GM21529 (cell line): ENCODE results near the gene SLAMF8.

Source experiments
- ATAC-seq: cut with Tn5 transposase; IDR thresholded peaks from one replicate; pipeline ENCODE4 v1.9.1; 2021; ENCODE audit not compliant: unreplicated experiment

SLAMF8 gene

GRCh38 chr1:159817276-159818041 is 9.2 kb upstream of the SLAMF8 start:
- no peak for ATAC-seq

GRCh38 chr1:159821171-159821867 is 5.4 kb upstream of the SLAMF8 start:
- no peak for ATAC-seq

GRCh38 chr1:159823406-159823805 is 3.3 kb upstream of the SLAMF8 start:
- ATAC-seq, result no peak

GRCh38 chr1:159825564-159825963 is 1.1 kb upstream of the SLAMF8 start:
- no peak for ATAC-seq

DNA sequence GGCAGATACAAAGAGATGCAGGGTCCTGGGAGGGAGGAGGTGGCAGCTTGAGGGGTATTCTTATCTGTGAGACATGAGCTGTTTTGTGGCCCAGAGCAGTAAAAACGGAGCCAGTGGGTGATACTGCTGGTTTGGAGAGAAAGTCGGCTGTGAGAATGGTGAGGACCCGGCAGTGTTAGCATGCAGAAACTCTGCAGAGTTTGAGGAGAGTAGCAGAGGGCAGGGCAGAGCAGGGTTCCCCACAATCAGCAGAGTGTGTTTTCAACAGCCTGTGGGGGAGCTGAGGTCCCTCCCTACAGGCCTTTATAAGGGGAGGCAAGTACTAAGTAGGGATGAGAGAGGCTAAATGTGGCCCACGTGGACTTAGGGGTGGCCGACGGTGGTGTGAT is 423 bp downstream of the SLAMF8 start:
- ATAC-seq, result no peak

- no peak for ATAC-seq
Measured at GRCh38 chr1:159827549-159827948, 876 bp downstream of the SLAMF8 start.

DNA sequence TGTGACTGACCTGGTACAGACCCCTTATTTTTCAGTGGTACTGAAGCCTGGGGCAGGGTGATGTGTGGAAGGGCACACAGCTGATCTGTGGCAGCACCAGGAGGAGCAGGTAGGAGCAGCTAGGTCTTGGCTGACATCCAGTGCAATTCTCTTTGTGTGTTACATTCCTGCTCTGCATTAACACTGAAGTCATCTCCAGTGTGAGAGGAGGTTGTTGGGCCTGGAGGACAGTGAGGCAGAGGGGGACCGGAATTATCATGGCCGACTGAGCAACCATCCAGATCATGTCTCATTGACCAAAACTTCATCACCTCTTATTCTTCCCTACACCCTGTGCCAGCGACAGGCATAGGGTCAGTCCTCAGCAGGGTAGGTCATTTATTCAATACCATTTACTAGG is 1.5 kb downstream of the SLAMF8 start:
- no peak for ATAC-seq

DNA sequence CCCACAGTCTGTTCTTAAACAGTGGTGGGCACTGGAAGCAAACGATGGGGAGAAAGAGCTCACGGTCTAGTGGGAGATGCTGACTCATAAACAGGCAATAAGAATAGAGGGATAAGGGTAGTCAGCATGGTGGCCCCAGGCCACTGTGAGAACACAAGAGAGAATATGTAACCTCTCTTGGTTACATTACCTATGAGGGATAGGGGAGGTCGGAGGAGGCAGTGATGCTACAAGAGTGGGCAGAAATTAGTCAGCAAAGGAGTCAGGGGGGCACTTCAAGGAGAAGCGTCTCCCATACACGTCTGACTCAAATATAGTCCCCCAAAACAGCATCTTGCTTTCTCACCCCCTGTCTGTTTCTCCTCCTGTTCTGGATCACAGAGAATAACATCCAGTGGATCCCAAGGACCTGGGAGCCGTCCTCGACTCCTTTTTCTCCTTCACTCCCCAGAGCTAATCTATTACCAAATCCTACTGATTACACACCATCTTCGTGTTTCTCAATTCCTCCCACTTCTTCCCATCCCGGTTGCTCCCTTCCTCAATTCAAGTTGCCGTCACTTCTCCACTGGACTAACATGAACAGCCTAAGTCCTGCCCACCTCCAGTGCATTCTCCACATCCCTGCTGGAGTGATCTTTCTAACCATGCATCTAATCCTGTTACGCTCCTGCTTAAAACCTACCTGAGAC is 2.1 kb downstream of the SLAMF8 start:
- no peak for ATAC-seq

GRCh38 chr1:159829273-159829634 is 2.6 kb downstream of the SLAMF8 start:
- peak; percentile 81 for ATAC-seq

- ATAC-seq, result no peak
Measured at GRCh38 chr1:159829822-159830465, 3.3 kb downstream of the SLAMF8 start.

DNA sequence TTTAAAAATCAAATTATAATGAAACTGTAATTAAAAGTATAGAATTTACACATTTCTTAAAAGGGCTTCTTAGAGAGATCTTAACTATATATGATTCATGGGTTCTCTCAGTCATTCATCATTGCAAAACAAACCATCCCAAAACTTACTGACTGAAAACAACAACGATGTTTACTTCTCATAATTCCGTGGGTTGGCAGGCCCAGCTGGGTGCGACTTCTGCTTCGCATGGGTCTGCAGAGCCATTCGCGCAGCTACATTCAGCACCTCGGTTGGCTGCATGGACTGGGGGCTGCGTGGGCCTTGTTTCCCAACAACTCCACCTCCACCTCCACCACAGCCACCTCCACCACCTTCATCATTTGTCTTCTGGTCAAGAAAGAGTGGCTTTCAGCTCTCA is 4.0 kb downstream of the SLAMF8 start:
- no peak for ATAC-seq

DNA sequence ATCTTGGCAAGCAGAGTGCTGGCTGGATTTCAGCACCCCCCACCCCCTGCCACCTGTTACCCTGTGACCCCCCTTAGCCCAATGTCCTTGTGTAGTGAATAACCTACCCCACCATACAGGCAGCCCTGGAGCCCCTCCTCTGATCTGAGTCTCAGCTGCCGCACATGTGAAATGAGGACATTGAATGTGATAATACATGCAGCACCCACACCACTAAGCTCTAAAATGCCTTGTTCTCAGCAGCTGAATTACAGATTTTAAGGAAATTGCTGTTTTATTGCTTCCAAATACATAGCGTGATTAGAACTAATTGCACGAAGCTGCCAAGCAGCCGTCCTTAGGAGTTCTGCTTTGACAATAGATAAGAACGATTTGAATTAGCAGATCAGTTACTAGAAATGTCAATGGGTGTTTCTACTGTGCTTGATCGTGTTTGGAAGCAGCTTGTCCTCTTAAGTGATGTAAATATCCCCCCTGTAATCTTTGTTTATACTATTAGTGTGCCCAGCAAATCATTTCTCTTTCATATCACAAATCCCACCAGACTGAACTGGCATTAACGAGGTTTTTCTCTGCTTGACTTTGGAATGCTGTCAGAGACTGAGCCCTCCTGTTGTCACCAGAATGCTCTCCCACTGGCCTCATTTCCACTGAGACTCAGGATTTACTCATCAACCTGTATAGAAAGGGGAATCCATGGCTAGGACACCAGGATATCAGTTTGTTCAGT is 4.9 kb downstream of the SLAMF8 start:
- ATAC-seq, result no peak

DNA sequence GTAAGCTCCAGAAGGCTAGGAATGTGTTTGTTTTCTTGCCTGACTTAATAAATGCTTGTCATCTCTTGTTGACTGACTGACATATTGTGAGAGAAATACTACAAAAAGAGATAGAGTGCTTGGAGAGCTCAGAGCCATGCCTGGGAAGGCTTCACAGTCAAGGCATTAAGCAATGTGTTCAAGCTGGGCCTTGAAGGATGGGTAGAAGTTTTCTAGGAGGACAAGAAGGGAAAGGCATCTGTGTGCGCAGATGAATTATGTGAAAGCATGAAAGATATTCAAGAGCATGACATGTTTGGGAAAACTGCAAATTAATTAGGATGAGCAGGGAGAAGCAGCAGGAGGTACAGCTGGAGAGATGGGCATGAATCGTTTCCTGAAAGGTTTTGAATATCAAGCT is 5.6 kb downstream of the SLAMF8 start:
- no peak for ATAC-seq

- ATAC-seq, result no peak
Measured at GRCh38 chr1:159835356-159835755, 8.7 kb downstream of the SLAMF8 start.

- no peak for ATAC-seq
Measured at GRCh38 chr1:159835862-159836525, 9.3 kb downstream of the SLAMF8 start.

- peak; percentile 64 for ATAC-seq
Measured at GRCh38 chr1:159838715-159839114, 12.0 kb downstream of the SLAMF8 start.

DNA sequence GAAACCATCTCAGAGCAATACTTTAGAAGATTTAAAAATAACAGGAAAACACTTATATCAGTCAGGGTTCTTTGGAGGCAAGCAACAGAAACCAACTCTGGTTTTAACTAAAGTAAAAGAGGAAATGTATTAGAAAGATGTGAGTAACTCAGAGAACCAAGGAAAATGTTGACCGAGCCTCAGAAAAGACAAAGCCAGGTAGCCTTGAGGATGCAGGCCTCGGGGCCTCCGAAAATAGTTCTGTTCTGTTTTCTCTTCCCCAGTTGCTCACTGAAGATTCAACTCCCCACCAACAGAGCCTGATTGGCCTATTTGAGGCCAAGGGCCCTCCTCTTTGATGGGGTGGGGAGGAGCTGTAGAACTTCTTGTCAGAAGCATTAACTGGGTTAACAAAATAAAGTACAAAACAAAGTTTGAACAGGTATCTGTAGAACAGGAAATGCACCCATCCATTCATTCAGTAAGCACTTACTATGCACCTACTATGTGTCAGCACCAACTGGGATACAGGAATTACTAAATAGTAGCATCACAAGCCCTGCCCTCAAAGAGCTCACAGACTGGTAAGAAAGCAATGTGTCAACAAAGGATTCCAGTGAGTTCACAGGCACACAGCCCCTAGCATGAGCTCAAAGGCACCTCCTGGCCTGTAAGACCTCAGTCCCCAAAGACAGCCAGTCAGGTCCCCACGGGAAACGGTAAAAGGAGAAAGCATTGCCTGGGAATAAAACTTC is 12.6 kb downstream of the SLAMF8 start:
- peak; percentile 90 for ATAC-seq

- no peak for ATAC-seq
Measured at GRCh38 chr1:159841749-159842148, 15.1 kb downstream of the SLAMF8 start.

DNA sequence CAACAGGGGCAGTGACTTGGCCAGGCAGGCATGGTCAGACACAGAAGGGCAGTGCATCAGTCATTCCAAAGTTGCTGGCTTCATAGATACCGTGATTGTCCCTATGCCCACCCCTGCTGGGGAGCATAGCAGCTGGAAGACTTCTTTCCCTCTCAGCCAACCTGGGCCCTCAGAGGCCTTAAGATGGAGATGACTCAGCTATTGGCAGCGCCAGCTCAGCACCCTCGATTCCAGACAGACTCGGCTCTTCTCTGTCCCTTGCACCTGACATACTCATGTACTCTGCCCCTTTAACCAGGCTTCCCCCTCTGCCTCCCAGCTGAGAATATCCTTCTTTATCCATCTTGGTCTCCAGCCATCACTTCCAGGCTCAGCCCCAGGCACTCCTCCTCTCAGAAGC is 16.8 kb downstream of the SLAMF8 start:
- ATAC-seq, result no peak
